AG20443 (cell line): ENCODE data around the gene PRCD.
"Not testable (repeated sequence)": the region's sequence is repeated elsewhere in the genome, so short reads cannot be mapped to it uniquely, and the experiment has no call there.

Source experiments
- DNase-seq: peaks from one replicate; pipeline ENCODE4 v3.0.0; 2012; ENCODE audit warnings: low spot score, mixed read lengths

The PRCD gene

GRCh38 chr17:76556765-76557367 is 17.0 kb downstream of the PRCD start:
- no peak for DNase-seq

- peak; percentile 93 for DNase-seq
Observed at GRCh38 chr17:76557368-76558197, 17.7 kb downstream of the PRCD start.

GRCh38 chr17:76558198-76559095 is 18.6 kb downstream of the PRCD start:
- DNase-seq: no peak

GRCh38 chr17:76559460-76559859 is 19.6 kb downstream of the PRCD start:
- not testable (repeated sequence) for DNase-seq

GRCh38 chr17:76560036-76560876 is 20.4 kb downstream of the PRCD start:
- DNase-seq: no peak

GRCh38 chr17:76560877-76561221 is 21.0 kb downstream of the PRCD start:
- no peak for DNase-seq

- DNase-seq: no peak
Observed at GRCh38 chr17:76561332-76561731, 21.5 kb downstream of the PRCD start.

- no peak for DNase-seq
Observed at GRCh38 chr17:76561799-76562268, 22.0 kb downstream of the PRCD start.

- peak; percentile 72 for DNase-seq
Observed at GRCh38 chr17:76562734-76563148, 22.9 kb downstream of the PRCD start.

- DNase-seq: not testable (repeated sequence)
Observed at GRCh38 chr17:76563359-76563758, 23.5 kb downstream of the PRCD start.

- DNase-seq: not testable (repeated sequence)
Observed at GRCh38 chr17:76564991-76565727, 25.3 kb downstream of the PRCD start.

- DNase-seq: no peak
Observed at GRCh38 chr17:76565728-76566612, 26.1 kb downstream of the PRCD start.

- DNase-seq: no peak
Observed at GRCh38 chr17:76566613-76566943, 26.7 kb downstream of the PRCD start.

- no peak for DNase-seq
Observed at GRCh38 chr17:76566988-76567431, 27.2 kb downstream of the PRCD start.

- DNase-seq: no peak
Observed at GRCh38 chr17:76567634-76568432, 28.0 kb downstream of the PRCD start.

GRCh38 chr17:76568811-76569221 is 29.0 kb downstream of the PRCD start:
- DNase-seq: no peak

- DNase-seq: no peak
Observed at GRCh38 chr17:76569607-76570279, 29.9 kb downstream of the PRCD start.

- no peak for DNase-seq
Observed at GRCh38 chr17:76570457-76570856, 30.6 kb downstream of the PRCD start.
